GM21390 (cell line): ENCODE data around the gene MRPS22.
"Not testable (repeated sequence)": the region's sequence is repeated elsewhere in the genome, so short reads cannot be mapped to it uniquely, and the experiment has no call there.

Experiments
- ATAC-seq: cut with Tn5 transposase; IDR thresholded peaks from one replicate; pipeline ENCODE4 v1.9.1; 2021; ENCODE audit not compliant: unreplicated experiment

Gene MRPS22

GRCh38 chr3:139389552-139390368 lies 45.9 kb downstream of the MRPS22 start, which contains the start of gene COPB2:
Gene COPB2, minus strand, starts transcription at chr3:139389647. Its CDS starts 97 bp downstream, at chr3:139389550.
- peak; percentile 98 for ATAC-seq

DNA sequence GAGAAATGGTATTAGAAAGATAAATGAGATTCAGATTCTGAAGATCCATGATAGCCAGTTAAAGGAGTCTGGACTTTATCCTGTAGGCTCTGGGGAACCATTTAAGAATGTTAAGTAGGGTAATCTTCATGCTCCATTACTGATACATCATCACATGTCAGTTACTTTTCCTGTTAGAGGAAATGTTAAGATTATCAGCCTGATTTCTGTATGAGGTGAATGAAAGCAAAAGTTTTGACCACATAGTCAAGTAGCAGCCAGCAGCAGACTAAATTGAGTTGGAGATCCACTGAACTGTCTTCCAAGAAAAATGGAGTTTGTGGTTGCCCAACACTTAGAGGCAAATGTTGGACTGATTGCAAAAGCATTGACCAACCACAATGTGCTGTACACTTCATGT lies 50.3 kb downstream of the MRPS22 start:
- ATAC-seq = no peak

- ATAC-seq = no peak
Measured at GRCh38 chr3:139396707-139397106, 52.9 kb downstream of the MRPS22 start.

DNA sequence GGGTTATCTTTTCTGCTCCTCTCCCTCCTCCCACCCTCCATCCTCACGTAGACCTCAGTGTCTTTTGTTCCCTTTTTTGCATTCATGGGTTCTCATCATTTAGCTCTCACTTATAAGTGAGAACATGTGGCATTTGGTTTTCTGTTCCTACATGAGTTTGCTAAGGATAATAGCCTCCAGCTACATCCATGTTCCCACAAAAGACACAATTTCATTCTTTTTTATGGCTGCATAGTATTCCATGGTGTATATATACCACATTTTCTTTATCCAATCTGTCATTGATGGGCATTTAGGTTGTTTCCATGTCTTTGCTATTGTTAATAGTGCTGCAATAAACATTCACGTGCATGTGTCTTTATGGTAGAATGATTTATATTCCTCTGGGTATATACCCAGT lies 57.3 kb downstream of the MRPS22 start:
- ATAC-seq = not testable (repeated sequence)
